Omental fat pad (tissue), 4 donors: Measurements from ENCODE around the gene ST3GAL3. TPM values are rescaled to one million over a fixed set of nuclear protein-coding genes. Genes with fewer than 3 reads are reported as not detected.
A peak's percentile ranks its signal among the peaks of the same experiment; 100 is the strongest.

Experiments used
- ATAC-seq: fragments of 150-250 bp; one replicate; pipeline ENCODE4 v1.9.1; 2016; ENCODE audit warnings: mild to moderate bottlenecking, moderate library complexity; ENCODE audit not compliant: low FRiP score
- DNase-seq: peaks from one replicate; pipeline ENCODE4 v3.0.0-alpha.2; 2019; ENCODE audit warnings: low spot score
- total RNA-seq, 4 donors: library from RNA; depleted of rRNA; stranded (reverse); fragments of >200 nt; gene quantifications; one replicate each; pipeline ENCODE4 v1.1.0, GENCODE V29; 2016
- TF ChIP-seq, protein P1 (sequence below), 3 donors: fragments of 450-650 bp; IDR thresholded peaks; one replicate each; pipeline ENCODE4 v1.5.1; 2016 to 2017; ENCODE audit warnings: antibody characterized with exemption in 3 of 3, mild to moderate bottlenecking in 3 of 3, moderate library complexity in 2 of 3

ST3GAL3 gene
- total RNA-seq, 4 donors from 2014 or later, result 13.4 to 23.9 (median 20.1) TPM

GRCh38 chr1:43699281-43699680 lies 8.1 kb upstream of the ST3GAL3 start:
- ATAC-seq, result no peak
- no peak for DNase-seq
- TF ChIP-seq, protein P1, sequence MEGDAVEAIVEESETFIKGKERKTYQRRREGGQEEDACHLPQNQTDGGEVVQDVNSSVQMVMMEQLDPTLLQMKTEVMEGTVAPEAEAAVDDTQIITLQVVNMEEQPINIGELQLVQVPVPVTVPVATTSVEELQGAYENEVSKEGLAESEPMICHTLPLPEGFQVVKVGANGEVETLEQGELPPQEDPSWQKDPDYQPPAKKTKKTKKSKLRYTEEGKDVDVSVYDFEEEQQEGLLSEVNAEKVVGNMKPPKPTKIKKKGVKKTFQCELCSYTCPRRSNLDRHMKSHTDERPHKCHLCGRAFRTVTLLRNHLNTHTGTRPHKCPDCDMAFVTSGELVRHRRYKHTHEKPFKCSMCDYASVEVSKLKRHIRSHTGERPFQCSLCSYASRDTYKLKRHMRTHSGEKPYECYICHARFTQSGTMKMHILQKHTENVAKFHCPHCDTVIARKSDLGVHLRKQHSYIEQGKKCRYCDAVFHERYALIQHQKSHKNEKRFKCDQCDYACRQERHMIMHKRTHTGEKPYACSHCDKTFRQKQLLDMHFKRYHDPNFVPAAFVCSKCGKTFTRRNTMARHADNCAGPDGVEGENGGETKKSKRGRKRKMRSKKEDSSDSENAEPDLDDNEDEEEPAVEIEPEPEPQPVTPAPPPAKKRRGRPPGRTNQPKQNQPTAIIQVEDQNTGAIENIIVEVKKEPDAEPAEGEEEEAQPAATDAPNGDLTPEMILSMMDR (IDR thresholded peaks at IDR 0.05), result no peak

DNA sequence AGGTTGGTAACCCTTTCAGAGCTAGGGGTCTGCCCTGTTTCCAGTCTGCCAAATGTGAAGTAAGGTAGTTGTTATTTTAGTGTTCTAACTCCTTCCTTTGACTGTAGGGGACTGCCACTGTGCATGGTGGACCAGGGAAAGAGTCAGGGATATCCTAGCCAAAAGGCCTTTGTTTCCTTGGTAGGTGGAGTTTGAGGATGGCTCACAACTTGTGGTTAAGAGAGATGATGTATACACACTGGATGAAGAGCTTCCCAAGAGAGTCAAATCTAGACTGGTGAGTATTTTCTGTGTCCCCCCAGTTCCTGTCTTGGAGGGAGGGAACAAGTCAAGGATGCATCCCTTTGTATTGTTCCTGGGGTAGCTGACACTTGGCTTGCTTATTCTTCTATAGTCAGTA lies 3.5 kb upstream of the ST3GAL3 start:
- TF ChIP-seq, protein P1 (IDR thresholded peaks at IDR 0.05), result no peak
- DNase-seq (no peak), ATAC-seq (no peak)

DNA sequence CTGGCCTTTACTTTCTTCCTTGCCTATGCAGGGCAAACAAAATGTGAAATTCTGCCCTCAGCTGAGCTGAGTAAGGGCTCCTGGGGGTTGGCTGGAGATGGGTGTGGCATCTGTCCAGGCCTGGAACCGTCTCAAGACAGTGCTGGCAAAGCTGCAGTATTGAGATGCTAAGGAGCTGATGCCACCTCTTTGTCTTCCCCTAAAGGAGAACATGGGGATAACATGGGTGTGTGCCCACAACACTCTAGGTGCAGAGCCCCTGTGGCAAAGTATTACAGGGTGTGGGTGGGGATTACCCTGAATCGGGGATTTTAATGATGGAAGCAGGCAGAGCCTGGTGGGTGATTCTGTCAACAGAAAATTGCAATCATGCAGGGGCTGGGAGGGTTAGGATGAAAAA lies 2.5 kb upstream of the ST3GAL3 start:
- ATAC-seq (no peak), DNase-seq (no peak)
- TF ChIP-seq, protein P1 (IDR thresholded peaks at IDR 0.05), result no peak

DNA sequence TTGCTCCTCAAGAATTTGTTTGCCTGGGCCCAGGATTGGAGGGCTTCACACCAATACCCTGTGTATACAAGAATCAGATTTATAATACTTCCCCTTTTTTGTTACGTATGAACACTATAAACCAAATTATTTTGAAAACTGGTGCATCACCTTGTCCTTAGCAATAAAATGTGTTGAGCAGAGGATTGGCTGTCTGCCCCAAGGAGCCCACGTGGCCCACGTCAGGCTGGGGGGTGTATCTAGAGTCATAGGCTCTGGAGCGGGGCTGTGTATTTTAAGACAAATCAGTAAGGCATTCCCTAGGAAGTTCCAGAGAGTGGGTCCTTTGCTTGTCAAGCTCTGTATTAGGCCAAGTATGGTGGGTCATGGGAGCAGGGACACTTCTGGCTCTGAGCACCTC lies 2.0 kb upstream of the ST3GAL3 start:
- TF ChIP-seq, protein P1 (IDR thresholded peaks at IDR 0.05), result no peak
- ATAC-seq (no peak), DNase-seq (no peak)

- TF ChIP-seq, protein P1 (IDR thresholded peaks at IDR 0.05), result no peak
- ATAC-seq, result no peak
- DNase-seq, result no peak
Observed at GRCh38 chr1:43705982-43706597, 1.2 kb upstream of the ST3GAL3 start.

GRCh38 chr1:43706598-43707189 lies 642 bp upstream of the ST3GAL3 start:
- TF ChIP-seq, protein P1 (IDR thresholded peaks at IDR 0.05), result no peak
- DNase-seq (no peak), ATAC-seq (peak; percentile 5)

DNA sequence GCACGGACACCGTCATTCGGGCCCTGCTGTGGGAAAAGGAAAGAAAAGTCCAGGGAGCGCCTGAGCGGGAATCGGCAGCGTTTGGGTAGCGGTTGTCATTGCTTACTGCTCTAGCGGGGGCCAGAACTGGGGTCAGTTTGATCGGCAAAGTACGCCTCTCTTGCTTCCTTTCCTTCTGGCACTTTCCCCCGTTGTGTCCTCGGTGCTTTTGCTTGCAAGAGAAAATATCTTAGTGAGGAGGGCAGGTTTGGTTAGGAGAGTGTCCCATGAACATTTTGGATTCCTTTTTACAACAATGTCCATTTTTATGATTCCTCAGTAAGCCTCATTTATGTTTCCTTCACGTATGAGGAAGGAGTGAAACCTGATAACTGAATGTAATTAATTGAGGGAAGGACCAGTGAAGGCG lies 670 bp downstream of the ST3GAL3 start:
- ATAC-seq, result no peak
- TF ChIP-seq, protein P1 (IDR thresholded peaks at IDR 0.05), result no peak
- no peak for DNase-seq
